Measurements from ENCODE around the gene TRPM3.

The TRPM3 gene

GRCh38 chr9:70553707-70554673 is 567.4 kb downstream of the TRPM3 start:
- no peak for DNase-seq (ENCODE audit: low spot score)

DNA sequence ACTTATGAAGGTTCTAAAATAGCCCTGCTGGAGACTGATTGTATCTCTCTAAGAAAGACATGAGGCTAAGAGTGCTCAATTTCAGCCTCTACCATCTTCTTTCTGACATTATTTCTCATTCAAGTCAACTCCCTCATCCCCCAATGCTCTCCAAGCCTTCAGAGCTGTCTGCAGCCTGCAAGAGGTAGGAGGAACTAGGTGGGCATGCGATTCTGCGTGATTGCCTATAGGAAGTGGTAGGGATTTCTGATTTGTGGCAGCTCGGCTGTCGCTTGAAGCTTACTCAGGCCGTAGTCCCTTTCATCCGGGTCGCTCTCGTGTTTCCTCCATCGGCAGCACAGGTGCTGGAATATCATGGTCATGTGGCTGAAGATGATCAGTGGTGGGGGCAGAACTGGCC is 568.9 kb downstream of the TRPM3 start:
- no peak for DNase-seq (ENCODE audit: low spot score)

- no peak for DNase-seq (ENCODE audit: low spot score)
Measured at GRCh38 chr9:70551801-70552200, 569.6 kb downstream of the TRPM3 start.

DNA sequence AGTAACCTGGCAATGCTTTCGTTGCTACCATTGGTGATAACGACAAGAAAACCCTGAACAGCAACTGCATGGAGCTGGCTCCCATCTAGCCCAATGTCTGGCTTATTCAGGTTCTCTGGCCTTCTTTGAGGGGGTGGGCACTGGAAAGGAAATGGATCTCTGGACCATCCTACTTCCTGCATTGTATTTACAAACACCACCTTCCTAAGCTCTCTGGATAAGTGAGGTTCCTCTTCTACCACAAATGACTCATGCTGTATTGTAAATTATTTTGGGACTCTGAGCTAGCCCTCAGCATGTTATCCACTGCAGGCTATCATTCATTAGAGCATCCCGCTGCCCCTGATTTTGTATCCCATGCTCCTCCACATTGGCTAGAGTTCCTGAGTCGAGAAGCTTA is 570.0 kb downstream of the TRPM3 start:
- no peak for DNase-seq (ENCODE audit: low spot score)

GRCh38 chr9:70549926-70550325 is 571.5 kb downstream of the TRPM3 start:
- DNase-seq (ENCODE audit: low spot score), result no peak

DNA sequence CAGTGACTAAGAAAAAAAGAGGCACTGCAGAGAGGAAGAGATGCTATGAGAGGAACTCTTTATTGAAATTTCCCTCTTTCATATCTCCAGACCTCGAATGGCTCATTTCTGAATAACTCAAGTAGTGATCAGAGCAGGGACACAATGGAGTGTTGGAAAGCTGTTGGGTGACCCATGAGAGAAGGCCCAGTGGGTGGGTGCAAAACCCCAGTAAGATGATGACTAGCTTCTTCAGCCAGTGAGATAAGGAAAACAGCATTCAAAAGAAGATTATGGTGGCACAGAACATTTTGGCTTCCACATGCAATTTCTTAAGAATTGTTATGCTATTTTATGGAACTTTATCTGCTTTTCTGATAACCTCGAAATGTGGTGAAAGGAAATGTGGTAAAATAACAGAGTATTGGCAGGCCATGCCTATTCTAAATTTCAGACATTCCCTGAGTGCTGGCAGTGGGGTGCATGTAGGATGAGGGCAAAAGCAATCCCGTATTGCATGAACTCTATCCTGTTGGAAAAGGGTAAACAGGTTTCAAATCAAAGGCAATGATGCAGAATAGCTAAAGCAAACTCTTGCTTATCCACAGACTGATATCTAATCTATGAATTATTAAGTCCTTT is 579.0 kb downstream of the TRPM3 start:
- DNase-seq (ENCODE audit: low spot score), result no peak

- no peak for DNase-seq (ENCODE audit: low spot score)
Measured at GRCh38 chr9:70540016-70540415, 581.4 kb downstream of the TRPM3 start.

DNA sequence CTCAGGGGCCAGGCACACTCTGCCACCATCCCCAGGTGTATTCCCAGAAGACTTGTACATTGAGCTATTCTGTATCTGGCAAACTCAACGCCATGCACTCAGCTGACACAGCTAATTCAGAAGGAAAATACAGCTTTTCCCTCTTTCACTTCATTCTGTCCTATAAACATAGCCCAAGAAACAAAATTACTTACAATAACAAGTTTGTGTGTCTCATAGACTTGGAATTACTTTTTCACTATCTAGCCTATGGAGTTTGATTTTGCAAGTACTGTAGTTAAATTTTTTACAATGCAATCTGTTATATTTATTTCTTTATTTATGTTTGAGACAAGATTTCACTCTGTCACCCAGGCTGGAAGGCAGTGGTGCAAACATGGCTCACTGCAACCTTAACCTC is 581.9 kb downstream of the TRPM3 start:
- DNase-seq (ENCODE audit: low spot score), result no peak

DNA sequence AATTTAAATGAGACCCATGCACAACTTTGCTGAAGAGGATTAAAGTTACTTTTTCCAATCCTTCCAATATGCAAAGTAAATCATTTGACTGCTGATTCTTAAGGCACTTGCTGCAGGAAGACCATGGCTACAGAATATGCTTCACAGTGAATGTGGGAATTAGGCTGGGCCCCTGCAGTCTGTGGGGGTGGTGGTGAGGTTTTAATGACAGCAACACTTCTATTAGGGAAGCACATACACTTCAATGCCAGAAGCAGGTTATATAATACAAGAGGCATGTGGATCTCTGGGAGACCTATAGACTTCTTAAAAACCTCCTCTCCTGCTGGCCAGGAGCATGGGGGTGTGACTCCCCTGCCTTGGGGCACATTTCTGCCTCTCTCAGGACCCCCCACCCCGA is 582.4 kb downstream of the TRPM3 start:
- no peak for DNase-seq (ENCODE audit: low spot score)

- DNase-seq (ENCODE audit: low spot score), result no peak
Measured at GRCh38 chr9:70537084-70537483, 584.3 kb downstream of the TRPM3 start.

GRCh38 chr9:70535546-70536323 is 585.7 kb downstream of the TRPM3 start:
- no peak for DNase-seq (ENCODE audit: low spot score)

GRCh38 chr9:70534471-70534870 is 587.0 kb downstream of the TRPM3 start:
- no peak for DNase-seq (ENCODE audit: low spot score)

DNA sequence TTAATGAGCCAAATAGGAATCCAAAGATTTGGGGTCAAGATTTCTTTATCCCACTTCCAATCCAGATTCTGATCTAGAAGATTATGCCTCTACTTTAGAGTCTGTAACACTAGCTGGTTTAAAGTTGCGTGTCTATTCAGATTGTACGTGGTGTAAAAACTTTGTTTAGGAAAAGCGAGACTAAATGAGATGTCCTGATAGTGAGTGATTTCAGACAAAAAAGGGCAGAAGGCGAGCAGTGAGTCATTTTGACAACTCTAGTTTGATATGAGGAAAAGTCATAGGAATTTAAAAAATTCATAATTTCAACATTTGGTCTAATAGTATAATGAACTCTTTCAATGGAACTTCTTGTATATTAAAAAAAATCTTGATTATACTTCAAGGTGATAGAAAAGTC is 587.4 kb downstream of the TRPM3 start:
- no peak for DNase-seq (ENCODE audit: low spot score)

DNA sequence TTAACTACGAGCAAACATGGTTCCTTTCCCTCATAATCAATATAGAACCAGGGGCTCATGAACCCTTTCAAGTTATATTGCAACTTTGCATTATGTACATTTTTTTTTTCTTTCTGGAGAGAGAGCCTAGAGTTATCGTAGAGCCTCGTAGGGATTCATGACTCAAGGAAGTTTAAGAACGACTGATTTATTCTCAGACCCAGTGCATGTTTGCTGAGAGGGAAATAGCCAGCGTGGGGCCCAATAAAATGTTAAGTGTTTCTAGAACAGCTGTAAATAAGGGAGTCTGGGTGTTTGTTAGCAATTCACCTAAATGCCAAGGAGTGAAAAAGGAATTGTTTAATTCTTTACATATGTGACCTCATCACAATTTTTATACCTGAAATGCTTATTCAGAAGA is 587.9 kb downstream of the TRPM3 start:
- no peak for DNase-seq (ENCODE audit: low spot score)

GRCh38 chr9:70532716-70533115 is 588.7 kb downstream of the TRPM3 start:
- DNase-seq (ENCODE audit: low spot score), result no peak

- no peak for DNase-seq (ENCODE audit: low spot score)
Measured at GRCh38 chr9:70531311-70531710, 590.1 kb downstream of the TRPM3 start.

GRCh38 chr9:70530716-70531115 is 590.7 kb downstream of the TRPM3 start:
- no peak for DNase-seq (ENCODE audit: low spot score)

GRCh38 chr9:70529833-70530232 is 591.6 kb downstream of the TRPM3 start:
- DNase-seq (ENCODE audit: low spot score), result no peak

DNA sequence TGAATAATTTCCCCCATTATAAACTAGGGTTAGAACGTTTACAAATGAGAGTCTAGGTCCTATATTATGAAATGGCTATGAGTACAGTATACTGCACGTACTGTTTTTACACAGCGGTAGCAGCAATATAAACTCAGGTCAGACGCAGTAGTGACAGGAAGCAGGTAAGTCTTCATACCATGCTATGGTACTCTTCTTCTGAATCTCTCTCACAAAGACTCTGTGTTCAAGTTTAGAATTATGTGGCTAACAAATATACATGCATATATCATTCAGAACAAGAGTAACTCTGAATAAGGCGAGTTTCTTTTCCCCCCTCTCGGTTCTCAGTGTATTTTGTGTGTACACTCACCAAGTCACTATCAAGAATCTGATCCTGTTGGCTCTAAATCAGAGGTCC is 592.0 kb downstream of the TRPM3 start:
- no peak for DNase-seq (ENCODE audit: low spot score)

- DNase-seq (ENCODE audit: low spot score), result no peak
Measured at GRCh38 chr9:70526902-70527301, 594.5 kb downstream of the TRPM3 start.

- no peak for DNase-seq (ENCODE audit: low spot score)
Measured at GRCh38 chr9:70525519-70525918, 595.9 kb downstream of the TRPM3 start.

- no peak for DNase-seq (ENCODE audit: low spot score)
Measured at GRCh38 chr9:70519912-70520724, 601.3 kb downstream of the TRPM3 start.

All from CD4-positive, alpha-beta T cell treated with Interleukin-6 at 100 ng/mL for 8 hours (primary cell).